Stimulated activated CD8-positive, alpha-beta memory T cell treated with anti-CD3 and anti-CD28 coated beads, Interleukin-7, amount 100 ng/mL, for 1 hour (primary cell): ENCODE results near the gene CAMTA1.
A peak's percentile ranks its signal among the peaks of the same experiment; 100 is the strongest.

Experiments used
- DNase-seq, 2 donors: peaks; one replicate each; pipeline ENCODE4 v3.0.0-alpha.2; 2020; ENCODE audit warnings: low read depth in 2 of 2

The CAMTA1 gene

GRCh38 chr1:6776895-6777294 lies 8.4 kb upstream of the CAMTA1 start:
- DNase-seq: no peak

- DNase-seq: no peak
Observed at GRCh38 chr1:6777813-6778212, 7.4 kb upstream of the CAMTA1 start.

- no peak for DNase-seq
Observed at GRCh38 chr1:6779089-6779805, 6.0 kb upstream of the CAMTA1 start.

- DNase-seq: no peak
Observed at GRCh38 chr1:6782151-6782550, 3.1 kb upstream of the CAMTA1 start.

GRCh38 chr1:6783221-6783620 lies 2.0 kb upstream of the CAMTA1 start:
- no peak for DNase-seq

- no peak for DNase-seq
Observed at GRCh38 chr1:6783936-6784559, 1.2 kb upstream of the CAMTA1 start.

GRCh38 chr1:6784560-6785317 lies 515 bp upstream of the CAMTA1 start:
- DNase-seq: peak; percentile 97

- peak in 1 of 2 donors; percentile 5 for DNase-seq
Observed at GRCh38 chr1:6785728-6786505, 663 bp downstream of the CAMTA1 start.

GRCh38 chr1:6788946-6789345 lies 3.7 kb downstream of the CAMTA1 start:
- no peak for DNase-seq

GRCh38 chr1:6790146-6790545 lies 4.9 kb downstream of the CAMTA1 start:
- no peak for DNase-seq

GRCh38 chr1:6794164-6794563 lies 8.9 kb downstream of the CAMTA1 start:
- DNase-seq: no peak

- no peak for DNase-seq
Observed at GRCh38 chr1:6795203-6795602, 9.9 kb downstream of the CAMTA1 start.

- no peak for DNase-seq
Observed at GRCh38 chr1:6795661-6796060, 10.4 kb downstream of the CAMTA1 start.

- no peak for DNase-seq
Observed at GRCh38 chr1:6796095-6796494, 10.8 kb downstream of the CAMTA1 start.

GRCh38 chr1:6799499-6799898 lies 14.2 kb downstream of the CAMTA1 start:
- no peak for DNase-seq

GRCh38 chr1:6800745-6801144 lies 15.5 kb downstream of the CAMTA1 start:
- DNase-seq: no peak

GRCh38 chr1:6801199-6801598 lies 15.9 kb downstream of the CAMTA1 start:
- no peak for DNase-seq

GRCh38 chr1:6801966-6802365 lies 16.7 kb downstream of the CAMTA1 start:
- DNase-seq: no peak

GRCh38 chr1:6802454-6802853 lies 17.2 kb downstream of the CAMTA1 start:
- DNase-seq: no peak

- no peak for DNase-seq
Observed at GRCh38 chr1:6802893-6803292, 17.6 kb downstream of the CAMTA1 start.

GRCh38 chr1:6803357-6803756 lies 18.1 kb downstream of the CAMTA1 start:
- no peak for DNase-seq

GRCh38 chr1:6805004-6805416 lies 19.8 kb downstream of the CAMTA1 start:
- DNase-seq: no peak
